Natural killer cell treated with Interleukin-12 subunit alpha and Interleukin-12 subunit beta and Interleukin-15 and Interleukin-18, amount 100 ng/mL, for 72 hours (primary cell): Measurements from ENCODE around the gene AGBL4. TPM values are rescaled to one million over a fixed set of nuclear protein-coding genes. Genes with fewer than 3 reads are reported as not detected.

Experiments
- ATAC-seq, 2 donors: fragments of 150-1000 bp; cut with Tn5 transposase in 1 of 2; sonication (Bioruptor Pico), chemical (Tn5 transposase) in 1 of 2; 2 replicates each; pipeline ENCODE4 v1.10.0; 2021
- DNase-seq: peaks from one replicate; pipeline ENCODE4 v3.0.0; 2022; ENCODE audit warnings: low spot score
- H3K27ac Mint-ChIP-seq, 2 donors: 1 replicate in 1 of 2; 2 replicates in 1 of 2; pipeline ENCODE4 v1.8.0; 2022; ENCODE audit warnings: mixed read lengths in 2 of 2, mild to moderate bottlenecking in 1 of 2, moderate library complexity in 1 of 2
- H3K27me3 Mint-ChIP-seq, 2 donors: 1 replicate in 1 of 2; 2 replicates in 1 of 2; pipeline ENCODE4 v1.8.0; 2022; ENCODE audit warnings: mixed read lengths in 2 of 2
- H3K36me3 Mint-ChIP-seq: one replicate; pipeline ENCODE4 v1.8.0; 2022; ENCODE audit warnings: mixed read lengths
- H3K4me1 Mint-ChIP-seq, 2 donors: 1 replicate in 1 of 2; 2 replicates in 1 of 2; pipeline ENCODE4 v1.8.0; 2022; ENCODE audit warnings: low read depth in 2 of 2, mixed read lengths in 2 of 2, mild to moderate bottlenecking in 1 of 2
- H3K4me3 Mint-ChIP-seq: one replicate; pipeline ENCODE4 v1.8.0; 2022; ENCODE audit warnings: mixed read lengths
- H3K9me3 Mint-ChIP-seq: 2 replicates; pipeline ENCODE4 v1.8.0; 2022; ENCODE audit warnings: mixed read lengths
- total RNA-seq, 2 donors: library from RNA; stranded (reverse); gene quantifications; one replicate each; pipeline ENCODE4 v1.2.3, GENCODE V29; 2022

Gene AGBL4
- total RNA-seq, 2 donors from 2014 or later: 0.19 TPM; not detected in 1

GRCh38 chr1:49448200-49448599 is 575.6 kb downstream of the AGBL4 start:
- no peak for ATAC-seq

GRCh38 chr1:49436865-49437264 is 586.9 kb downstream of the AGBL4 start:
- no peaks in the 10 kb centered on the region for H3K27me3 Mint-ChIP-seq
- DNase-seq (no peak), ATAC-seq (no peak)
- no peaks in the 10 kb centered on the region for H3K4me1 Mint-ChIP-seq
- H3K36me3 Mint-ChIP-seq: no peaks in the 10 kb centered on the region
- peaks cover 15% of the 10 kb centered on the region for H3K9me3 Mint-ChIP-seq
- H3K4me3 Mint-ChIP-seq: no peak overlapping the region
- H3K27ac Mint-ChIP-seq: no peak overlapping the region

More at GRCh38 chr1:49448200-49448599, 575.6 kb downstream of the AGBL4 start:
- H3K4me3 Mint-ChIP-seq: no peak overlapping the region
- no peaks in the 10 kb centered on the region for H3K27me3 Mint-ChIP-seq
- no peak for DNase-seq
- no peaks in the 10 kb centered on the region for H3K4me1 Mint-ChIP-seq
- H3K36me3 Mint-ChIP-seq: no peaks in the 10 kb centered on the region
- H3K9me3 Mint-ChIP-seq: peaks cover 19% of the 10 kb centered on the region
- H3K27ac Mint-ChIP-seq: no peak overlapping the region

- peaks cover 11% of the 10 kb centered on the region for H3K9me3 Mint-ChIP-seq
- no peak overlapping the region for H3K4me3 Mint-ChIP-seq
- no peaks in the 10 kb centered on the region for H3K27me3 Mint-ChIP-seq
- no peak overlapping the region for H3K27ac Mint-ChIP-seq
- DNase-seq (no peak), ATAC-seq (no peak)
- no peaks in the 10 kb centered on the region for H3K4me1 Mint-ChIP-seq
- H3K36me3 Mint-ChIP-seq: no peaks in the 10 kb centered on the region
Observed at GRCh38 chr1:49435291-49435690, 588.5 kb downstream of the AGBL4 start.

GRCh38 chr1:49424782-49425181 is 599.0 kb downstream of the AGBL4 start:
- ATAC-seq (no peak), DNase-seq (no peak)
- Mint-ChIP-seq H3K27me3 (no peaks in the 10 kb centered on the region), H3K4me1 (no peaks in the 10 kb centered on the region), H3K4me3 (no peak overlapping the region), H3K27ac (no peak overlapping the region), H3K36me3 (no peaks in the 10 kb centered on the region), H3K9me3 (peaks cover 10% of the 10 kb centered on the region)

DNA sequence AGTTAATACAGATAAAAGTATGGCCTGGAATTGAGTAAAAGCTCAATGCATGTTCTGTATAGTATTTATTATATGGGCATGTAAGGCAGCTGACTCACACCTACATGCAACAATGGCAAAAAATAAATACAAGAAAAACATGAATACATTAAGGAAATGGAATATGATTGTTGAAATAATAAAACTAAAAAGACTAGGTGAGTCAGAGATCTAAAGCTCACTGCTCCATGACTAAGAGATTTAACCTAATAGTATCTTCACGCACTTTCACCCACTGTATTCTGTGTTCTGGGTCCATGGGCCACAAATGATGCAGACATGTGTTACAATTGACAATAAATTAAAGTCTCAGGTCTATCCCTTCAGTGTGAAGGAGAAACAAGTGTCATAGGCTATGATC is 607.0 kb downstream of the AGBL4 start:
- no peaks in the 10 kb centered on the region for H3K36me3 Mint-ChIP-seq
- DNase-seq (no peak), ATAC-seq (no peak)
- H3K27me3 Mint-ChIP-seq: no peaks in the 10 kb centered on the region
- peaks cover 14% of the 10 kb centered on the region for H3K9me3 Mint-ChIP-seq
- H3K4me1 Mint-ChIP-seq: no peaks in the 10 kb centered on the region
- H3K4me3 Mint-ChIP-seq: no peak overlapping the region
- no peak overlapping the region for H3K27ac Mint-ChIP-seq

- no peak overlapping the region for H3K27ac Mint-ChIP-seq
- ATAC-seq (no peak), DNase-seq (no peak)
- peaks cover 10% of the 10 kb centered on the region for H3K36me3 Mint-ChIP-seq
- no peaks in the 10 kb centered on the region for H3K27me3 Mint-ChIP-seq
- H3K4me3 Mint-ChIP-seq: no peak overlapping the region
- peaks cover 8% of the 10 kb centered on the region for H3K9me3 Mint-ChIP-seq
- H3K4me1 Mint-ChIP-seq: no peaks in the 10 kb centered on the region
Observed at GRCh38 chr1:49408346-49408745, 615.4 kb downstream of the AGBL4 start.

- no peak overlapping the region for H3K27ac Mint-ChIP-seq
- H3K4me3 Mint-ChIP-seq: no peak overlapping the region
- ATAC-seq (no peak), DNase-seq (no peak)
- peaks cover 10% of the 10 kb centered on the region for H3K9me3 Mint-ChIP-seq
- no peaks in the 10 kb centered on the region for H3K4me1 Mint-ChIP-seq
- H3K27me3 Mint-ChIP-seq: no peaks in the 10 kb centered on the region
- no peaks in the 10 kb centered on the region for H3K36me3 Mint-ChIP-seq
Observed at GRCh38 chr1:49397086-49397485, 626.7 kb downstream of the AGBL4 start.

- Mint-ChIP-seq H3K9me3 (peaks cover 11% of the 10 kb centered on the region), H3K36me3 (no peaks in the 10 kb centered on the region), H3K27ac (no peak overlapping the region), H3K27me3 (no peaks in the 10 kb centered on the region), H3K4me1 (no peaks in the 10 kb centered on the region), H3K4me3 (no peak overlapping the region)
- DNase-seq (no peak), ATAC-seq (no peak)
Observed at GRCh38 chr1:49394200-49394599, 629.6 kb downstream of the AGBL4 start.

DNA sequence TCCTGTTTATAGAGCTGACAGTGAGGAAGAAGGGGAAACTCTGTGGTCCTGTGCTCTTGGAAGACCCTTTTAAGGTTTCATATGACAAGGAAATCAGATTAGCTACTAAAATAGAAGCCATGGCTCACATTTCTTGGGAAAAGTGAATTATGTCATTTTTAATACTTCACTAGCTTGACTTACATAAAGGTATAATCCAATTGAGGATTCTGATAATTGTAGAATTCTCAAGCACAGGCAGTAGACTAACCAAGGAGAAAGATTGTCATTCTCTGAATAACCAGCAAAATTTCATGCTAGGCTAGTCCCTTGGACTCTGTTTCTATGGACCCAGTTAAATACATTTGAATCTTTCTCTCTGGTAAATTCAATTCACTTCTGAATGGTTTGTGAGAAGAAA is 634.1 kb downstream of the AGBL4 start:
- DNase-seq (no peak), ATAC-seq (no peak)
- Mint-ChIP-seq H3K36me3 (no peaks in the 10 kb centered on the region), H3K27ac (no peak overlapping the region), H3K4me3 (no peak overlapping the region), H3K9me3 (peaks cover 7% of the 10 kb centered on the region), H3K27me3 (no peaks in the 10 kb centered on the region), H3K4me1 (no peaks in the 10 kb centered on the region)

GRCh38 chr1:49364676-49365075 is 659.1 kb downstream of the AGBL4 start:
- Mint-ChIP-seq H3K4me3 (no peak overlapping the region), H3K27me3 (no peaks in the 10 kb centered on the region), H3K36me3 (peaks cover 4% of the 10 kb centered on the region), H3K4me1 (no peaks in the 10 kb centered on the region), H3K9me3 (peaks cover 7% of the 10 kb centered on the region), H3K27ac (no peak overlapping the region)
- no peak for ATAC-seq
- DNase-seq: no peak

- DNase-seq (no peak), ATAC-seq (no peak)
- Mint-ChIP-seq H3K27ac (no peak overlapping the region), H3K36me3 (peaks cover 4% of the 10 kb centered on the region), H3K4me1 (no peaks in the 10 kb centered on the region), H3K9me3 (peaks cover 7% of the 10 kb centered on the region), H3K4me3 (no peak overlapping the region), H3K27me3 (no peaks in the 10 kb centered on the region)
Observed at GRCh38 chr1:49363628-49364027, 660.1 kb downstream of the AGBL4 start.

GRCh38 chr1:49358036-49358435 is 665.7 kb downstream of the AGBL4 start:
- Mint-ChIP-seq H3K4me1 (no peaks in the 10 kb centered on the region), H3K4me3 (no peak overlapping the region), H3K27ac (no peak overlapping the region), H3K36me3 (peaks cover 4% of the 10 kb centered on the region), H3K27me3 (no peaks in the 10 kb centered on the region), H3K9me3 (peaks cover 9% of the 10 kb centered on the region)
- ATAC-seq: no peak
- no peak for DNase-seq

DNA sequence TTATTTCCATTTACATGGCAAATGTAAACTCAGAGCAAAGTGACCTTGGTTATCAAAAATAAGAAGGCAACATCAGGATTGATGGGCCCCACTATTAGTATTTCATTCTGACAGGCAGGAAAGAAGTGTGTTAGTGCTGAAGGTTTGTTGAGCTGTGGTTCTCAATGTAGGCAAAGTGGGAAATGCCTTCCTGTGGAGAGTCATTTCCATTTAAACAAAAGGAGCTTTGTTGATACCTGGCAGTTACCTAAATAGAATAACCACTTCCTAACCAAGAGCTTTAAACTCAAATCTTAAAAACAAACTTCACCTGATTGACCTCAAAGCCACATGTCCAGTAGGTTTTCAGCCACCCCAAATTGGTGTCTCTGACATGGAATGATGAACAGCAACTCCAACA is 667.2 kb downstream of the AGBL4 start:
- Mint-ChIP-seq H3K9me3 (peaks cover 4% of the 10 kb centered on the region), H3K4me1 (no peaks in the 10 kb centered on the region), H3K27ac (no peak overlapping the region), H3K4me3 (no peak overlapping the region), H3K27me3 (no peaks in the 10 kb centered on the region), H3K36me3 (peaks cover under 1% of the 10 kb centered on the region)
- ATAC-seq (no peak), DNase-seq (no peak)

DNA sequence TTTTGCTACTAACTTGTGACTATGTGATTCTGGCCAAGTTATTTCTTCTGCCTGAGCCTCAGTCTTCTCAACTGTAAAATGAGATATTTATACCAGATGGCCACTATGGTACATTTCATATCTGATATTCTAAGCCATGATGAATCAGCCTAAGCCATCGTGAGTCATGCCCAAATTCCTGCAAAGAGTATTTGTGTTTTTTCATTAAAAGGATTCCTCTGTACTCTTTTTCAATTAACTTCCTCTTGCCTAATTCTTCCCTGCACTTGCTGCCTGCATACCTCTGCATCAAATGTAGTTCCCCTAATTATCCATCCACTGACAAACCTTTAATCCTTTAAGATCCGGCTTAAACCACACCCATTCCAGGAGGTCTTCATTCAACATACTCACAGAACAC is 672.0 kb downstream of the AGBL4 start:
- no peaks in the 10 kb centered on the region for H3K27me3 Mint-ChIP-seq
- ATAC-seq: no peak

GRCh38 chr1:49346767-49347349 is 676.9 kb downstream of the AGBL4 start:
- Mint-ChIP-seq H3K9me3 (peaks cover 4% of the 10 kb centered on the region), H3K4me1 (no peaks in the 10 kb centered on the region), H3K27ac (no peak overlapping the region), H3K4me3 (no peak overlapping the region), H3K36me3 (no peaks in the 10 kb centered on the region), H3K27me3 (no peaks in the 10 kb centered on the region)
- DNase-seq (no peak), ATAC-seq (no peak)

More for the DNA sequence above, 672.0 kb downstream of the AGBL4 start:
- H3K36me3 Mint-ChIP-seq: no peaks in the 10 kb centered on the region
- H3K27ac Mint-ChIP-seq: no peak overlapping the region
- H3K9me3 Mint-ChIP-seq: peaks cover 4% of the 10 kb centered on the region
- no peaks in the 10 kb centered on the region for H3K4me1 Mint-ChIP-seq
- no peak for DNase-seq
- no peak overlapping the region for H3K4me3 Mint-ChIP-seq
